ENCODE measurements around the gene GRID2.

DNA sequence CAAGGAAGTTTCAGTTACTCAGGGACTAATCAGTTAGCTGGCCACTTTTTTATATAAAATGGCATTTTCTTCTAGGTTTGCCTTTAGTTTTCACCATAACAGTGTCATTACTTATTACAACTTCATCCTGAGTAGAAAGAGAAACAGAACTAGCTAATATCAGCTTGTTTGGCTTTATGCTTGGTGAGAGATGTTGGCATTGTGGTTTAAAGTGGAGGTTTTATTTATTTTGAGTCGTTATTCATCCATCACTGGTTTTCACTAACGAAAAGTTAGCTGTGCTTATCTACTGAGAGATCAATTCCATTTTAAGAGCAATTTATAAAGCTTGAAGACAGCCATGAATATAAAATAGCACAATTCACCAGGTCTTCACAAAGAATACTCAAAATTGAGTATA is 714.5 kb downstream of the GRID2 start:
- TF ChIP-seq POLR2A (IDR thresholded peaks at IDR 0.05): no peak
- TF ChIP-seq, protein P1, sequence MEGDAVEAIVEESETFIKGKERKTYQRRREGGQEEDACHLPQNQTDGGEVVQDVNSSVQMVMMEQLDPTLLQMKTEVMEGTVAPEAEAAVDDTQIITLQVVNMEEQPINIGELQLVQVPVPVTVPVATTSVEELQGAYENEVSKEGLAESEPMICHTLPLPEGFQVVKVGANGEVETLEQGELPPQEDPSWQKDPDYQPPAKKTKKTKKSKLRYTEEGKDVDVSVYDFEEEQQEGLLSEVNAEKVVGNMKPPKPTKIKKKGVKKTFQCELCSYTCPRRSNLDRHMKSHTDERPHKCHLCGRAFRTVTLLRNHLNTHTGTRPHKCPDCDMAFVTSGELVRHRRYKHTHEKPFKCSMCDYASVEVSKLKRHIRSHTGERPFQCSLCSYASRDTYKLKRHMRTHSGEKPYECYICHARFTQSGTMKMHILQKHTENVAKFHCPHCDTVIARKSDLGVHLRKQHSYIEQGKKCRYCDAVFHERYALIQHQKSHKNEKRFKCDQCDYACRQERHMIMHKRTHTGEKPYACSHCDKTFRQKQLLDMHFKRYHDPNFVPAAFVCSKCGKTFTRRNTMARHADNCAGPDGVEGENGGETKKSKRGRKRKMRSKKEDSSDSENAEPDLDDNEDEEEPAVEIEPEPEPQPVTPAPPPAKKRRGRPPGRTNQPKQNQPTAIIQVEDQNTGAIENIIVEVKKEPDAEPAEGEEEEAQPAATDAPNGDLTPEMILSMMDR (IDR thresholded peaks at IDR 0.05): no peak

Data from thyroid gland (tissue), 4 donors.